Activated CD4-positive, alpha-beta T cell treated with anti-CD3 and anti-CD28 coated beads for 4 hours (primary cell): ENCODE measurements around the gene PLAGL1.
A peak's percentile ranks its signal among the peaks of the same experiment; 100 is the strongest.
"Not testable (repeated sequence)": the region's sequence is repeated elsewhere in the genome, so short reads cannot be mapped to it uniquely, and the experiment has no call there.

Source experiments
- DNase-seq, 2 donors: peaks; one replicate each; pipeline ENCODE4 v3.0.0-alpha.2; 2020

The PLAGL1 gene

GRCh38 chr6:144008120-144008811 is at the start of gene PLAGL1:
PLAGL1 (minus strand) TSS chr6:144008259; CDS start chr6:143948136, 60,123 bp downstream.
- peak in 1 of 2 donors; percentile 4 for DNase-seq

GRCh38 chr6:144055121-144055931 is 47.3 kb upstream of the PLAGL1 start:
- peak; percentile 38 to 49 for DNase-seq

- no peak for DNase-seq
These were observed 45.5 kb upstream of the PLAGL1 start for GRCh38 chr6:144053601-144054000.

- DNase-seq = no peak
These were observed 44.4 kb upstream of the PLAGL1 start for GRCh38 chr6:144052488-144052887.

- no peak for DNase-seq
These were observed 41.3 kb upstream of the PLAGL1 start for GRCh38 chr6:144049386-144049785.

GRCh38 chr6:144047688-144048087 is 39.6 kb upstream of the PLAGL1 start:
- no peak for DNase-seq

- DNase-seq = not testable (repeated sequence)
These were observed 38.6 kb upstream of the PLAGL1 start for GRCh38 chr6:144046672-144047071.

- DNase-seq = not testable (repeated sequence)
These were observed 36.9 kb upstream of the PLAGL1 start for GRCh38 chr6:144044989-144045388.

GRCh38 chr6:144036835-144037195 is 28.8 kb upstream of the PLAGL1 start:
- DNase-seq = no peak

GRCh38 chr6:144036064-144036834 is 28.2 kb upstream of the PLAGL1 start:
- no peak for DNase-seq

- no peak for DNase-seq
These were observed 27.4 kb upstream of the PLAGL1 start for GRCh38 chr6:144035416-144035815.

GRCh38 chr6:144033816-144034735 is 26.0 kb upstream of the PLAGL1 start:
- no peak for DNase-seq

GRCh38 chr6:144029452-144029851 is 21.4 kb upstream of the PLAGL1 start:
- DNase-seq = no peak

GRCh38 chr6:144027932-144028587 is 20.0 kb upstream of the PLAGL1 start:
- no peak for DNase-seq

GRCh38 chr6:144023216-144023615 is 15.2 kb upstream of the PLAGL1 start:
- DNase-seq = no peak

GRCh38 chr6:144019929-144020328 is 11.9 kb upstream of the PLAGL1 start:
- no peak for DNase-seq

- no peak for DNase-seq
These were observed 9.4 kb upstream of the PLAGL1 start for GRCh38 chr6:144017166-144018094.

GRCh38 chr6:144013486-144013909 is 5.4 kb upstream of the PLAGL1 start:
- peak; percentile 58 to 70 for DNase-seq

GRCh38 chr6:144012534-144012933 is 4.5 kb upstream of the PLAGL1 start:
- DNase-seq = no peak

GRCh38 chr6:144009628-144010027 is 1.6 kb upstream of the PLAGL1 start:
- DNase-seq = not testable (repeated sequence)

GRCh38 chr6:144008846-144009245 is 787 bp upstream of the PLAGL1 start:
- DNase-seq = no peak
